ENCODE data around the gene SCN2B. TPM values are rescaled to one million over a fixed set of nuclear protein-coding genes. Genes with fewer than 3 reads are reported as not detected.
A peak's percentile ranks its signal among the peaks of the same experiment; 100 is the strongest.

The SCN2B gene
- total and polyA plus RNA-seq, 5 experiments from 2014 or later: not detected

DNA sequence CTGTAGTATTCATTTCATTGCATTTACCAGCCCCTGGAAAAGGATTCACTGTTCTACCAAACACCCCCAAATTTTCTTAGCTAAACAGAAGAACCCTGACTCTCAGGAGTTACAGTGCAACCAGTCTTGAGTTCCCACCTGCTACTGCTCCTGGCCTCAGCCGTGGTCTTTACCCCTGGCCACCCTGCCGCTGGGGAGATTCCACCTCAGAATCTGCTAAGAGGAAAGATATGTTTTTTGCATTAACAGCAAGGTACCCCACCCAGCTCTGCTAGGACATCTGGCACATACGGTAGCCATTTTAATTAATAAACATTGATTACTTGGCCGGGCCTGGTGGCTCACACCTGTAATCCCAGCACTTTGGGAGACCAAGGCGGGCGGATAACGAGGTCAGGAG is 39.3 kb upstream of the SCN2B start:
- ATAC-seq: no peak
- H3K4me3 Mint-ChIP-seq: peak overlapping the region in 9 of 10 donors; percentile 50 to 90 (median 84)
- H3K9me3 Mint-ChIP-seq: no peaks in the 10 kb centered on the region
- H3K27ac Mint-ChIP-seq: peak overlapping the region in 9 of 10 donors; percentile 87 to 96 (median 94)
- H3K36me3 Mint-ChIP-seq: peaks cover 5 to 47% (median 16%) of the 10 kb centered on the region in 3 donors
- no peaks in the 10 kb centered on the region for H3K27me3 Mint-ChIP-seq
- H3K4me1 Mint-ChIP-seq: peaks cover 69 to 98% (median 94%) of the 10 kb centered on the region in 4 donors
- POLR2A ChIA-PET: interaction anchor here (1.0 to 6.4 kb wide), 8 partner anchors 10 to 143 kb away, joined by 3 to 60 read pairs (median 7); partner anchors contain the start of genes JAML, MPZL3 and UBE4A
- no peak for DNase-seq

- Mint-ChIP-seq H3K36me3 (peaks cover 5 to 51% (median 21%) of the 10 kb centered on the region in 3 donors), H3K9me3 (no peaks in the 10 kb centered on the region), H3K4me1 (peaks cover 67 to 98% (median 91%) of the 10 kb centered on the region in 4 donors), H3K27me3 (no peaks in the 10 kb centered on the region), H3K4me3 (peak overlapping the region in 9 of 10 donors; percentile 50 to 90 (median 84)), H3K27ac (peak overlapping the region in 9 of 10 donors; percentile 87 to 96 (median 94))
- peak in 3 of 10 donors; percentile 22 to 41 (median 31) for DNase-seq
- ATAC-seq: peak; percentile 50 to 62
- POLR2A ChIA-PET: interaction anchor here (1.0 to 6.4 kb wide), 6 partner anchors 10 to 136 kb away, joined by 3 to 60 read pairs (median 10); partner anchors contain the start of gene JAML
These were observed 38.8 kb upstream of the SCN2B start for GRCh38 chr11:118215262-118215661.

- ATAC-seq: no peak
These were observed 37.9 kb upstream of the SCN2B start for GRCh38 chr11:118214210-118214914.

GRCh38 chr11:118213781-118214180 is 37.3 kb upstream of the SCN2B start:
- DNase-seq (no peak), ATAC-seq (no peak)
- peak overlapping the region in 8 of 10 donors; percentile 56 to 90 (median 85) for H3K4me3 Mint-ChIP-seq
- peak overlapping the region in 9 of 10 donors; percentile 56 to 96 (median 94) for H3K27ac Mint-ChIP-seq
- no peaks in the 10 kb centered on the region for H3K27me3 Mint-ChIP-seq
- POLR2A ChIA-PET: interaction anchor here (0.6 to 6.4 kb wide), 5 partner anchors 8 to 129 kb away, joined by 3 to 60 read pairs (median 4); partner anchors contain the start of genes CD3D and JAML
- peaks cover 55 to 87% (median 81%) of the 10 kb centered on the region in 4 donors for H3K4me1 Mint-ChIP-seq
- no peaks in the 10 kb centered on the region for H3K9me3 Mint-ChIP-seq
- H3K36me3 Mint-ChIP-seq: peaks cover 5 to 54% (median 25%) of the 10 kb centered on the region in 3 donors

More at GRCh38 chr11:118214210-118214914, 37.9 kb upstream of the SCN2B start:
- no peak for DNase-seq
- POLR2A ChIA-PET: interaction anchor here (0.6 to 6.4 kb wide), 10 partner anchors 9 to 142 kb away, joined by 3 to 60 read pairs (median 4); partner anchors contain the start of gene JAML
- Mint-ChIP-seq H3K4me1 (peaks cover 60 to 90% (median 84%) of the 10 kb centered on the region in 4 donors), H3K27me3 (no peaks in the 10 kb centered on the region), H3K27ac (peak overlapping the region in 9 of 10 donors; percentile 87 to 96 (median 94)), H3K36me3 (peaks cover 5 to 51% (median 21%) of the 10 kb centered on the region in 3 donors), H3K9me3 (no peaks in the 10 kb centered on the region), H3K4me3 (peak overlapping the region in 9 of 10 donors; percentile 50 to 90 (median 84))

GRCh38 chr11:118213201-118213600 is 36.8 kb upstream of the SCN2B start:
- ATAC-seq (no peak), DNase-seq (no peak)
- H3K4me1 Mint-ChIP-seq: peaks cover 52 to 86% (median 76%) of the 10 kb centered on the region in 4 donors
- no peaks in the 10 kb centered on the region for H3K9me3 Mint-ChIP-seq
- H3K36me3 Mint-ChIP-seq: peaks cover 5 to 58% (median 28%) of the 10 kb centered on the region in 3 donors
- no peaks in the 10 kb centered on the region for H3K27me3 Mint-ChIP-seq
- POLR2A ChIA-PET: interaction anchor here (0.5 to 6.4 kb wide), 6 partner anchors 8 to 139 kb away, joined by 3 to 60 read pairs (median 4); partner anchors contain the start of genes CD3D and JAML
- peak overlapping the region in 8 of 10 donors; percentile 26 to 90 (median 85) for H3K4me3 Mint-ChIP-seq
- H3K27ac Mint-ChIP-seq: peak overlapping the region in 9 of 10 donors; percentile 37 to 96 (median 94)

DNA sequence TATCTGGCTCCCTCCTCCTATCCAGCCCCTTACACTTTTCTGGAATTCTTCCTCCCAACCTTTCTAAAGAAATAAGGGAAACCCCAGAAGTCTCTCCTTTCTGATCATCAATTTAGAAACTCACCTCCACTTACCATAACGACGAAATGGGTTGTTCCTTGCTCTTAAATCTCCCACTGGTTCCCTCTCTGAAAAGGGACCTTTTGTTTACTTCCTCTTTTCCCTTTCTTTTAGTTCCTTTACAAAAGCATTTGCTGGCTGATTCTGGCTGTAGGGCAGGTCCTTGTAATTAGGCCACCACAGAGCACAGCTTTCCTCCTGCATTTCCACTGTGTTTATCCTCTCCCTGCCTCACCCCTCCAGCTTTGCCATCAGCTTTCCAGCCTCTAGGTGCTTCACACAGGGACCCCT is 36.3 kb upstream of the SCN2B start:
- H3K4me1 Mint-ChIP-seq: peaks cover 52 to 86% (median 76%) of the 10 kb centered on the region in 4 donors
- DNase-seq: no peak
- H3K36me3 Mint-ChIP-seq: peaks cover 5 to 62% (median 30%) of the 10 kb centered on the region in 3 donors
- peak overlapping the region in 6 of 10 donors; percentile 40 to 90 (median 85) for H3K4me3 Mint-ChIP-seq
- H3K27ac Mint-ChIP-seq: peak overlapping the region in 9 of 10 donors; percentile 56 to 96 (median 91)
- ATAC-seq: no peak
- H3K27me3 Mint-ChIP-seq: no peaks in the 10 kb centered on the region
- H3K9me3 Mint-ChIP-seq: no peaks in the 10 kb centered on the region
- POLR2A ChIA-PET: interaction anchor here (0.5 to 6.4 kb wide), 4 partner anchors 10 to 139 kb away, joined by 3 to 60 read pairs (median 4); partner anchors contain the start of genes CD3D and JAML

DNA sequence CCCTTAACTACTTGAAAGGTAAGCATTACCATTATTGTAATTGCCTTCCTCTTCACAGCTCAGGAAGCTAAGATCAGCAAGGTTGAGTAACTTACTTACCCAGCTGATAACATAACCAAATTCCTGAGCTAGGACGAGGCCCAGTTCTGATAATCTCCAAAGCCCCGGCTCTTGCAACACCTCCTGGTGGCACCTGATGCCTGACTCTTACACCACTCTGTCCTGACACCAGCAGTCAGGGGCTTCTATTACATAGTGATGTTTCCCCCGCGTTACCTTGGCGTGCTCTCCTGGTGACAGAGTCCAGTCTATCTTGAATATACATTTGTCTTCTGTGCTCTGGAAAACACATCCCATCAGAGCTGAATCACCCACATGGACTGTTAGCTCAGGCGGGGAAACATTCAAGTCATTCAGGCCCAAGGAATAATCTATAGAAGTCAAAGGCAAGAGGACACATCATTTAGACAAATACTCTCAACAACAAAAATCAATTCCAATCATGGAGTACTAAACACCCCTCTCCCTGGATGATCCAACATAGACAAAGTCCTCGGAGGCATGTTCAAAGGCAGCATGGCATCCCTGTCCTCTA is 35.8 kb upstream of the SCN2B start:
- POLR2A ChIA-PET: interaction anchor here (0.9 to 6.4 kb wide), 4 partner anchors 8 to 41 kb away, joined by 3 to 60 read pairs (median 4); partner anchors contain the start of gene JAML
- Mint-ChIP-seq H3K36me3 (peaks cover 5 to 65% (median 34%) of the 10 kb centered on the region in 3 donors), H3K9me3 (no peaks in the 10 kb centered on the region), H3K27ac (peak overlapping the region in 9 of 10 donors; percentile 53 to 96 (median 87)), H3K27me3 (no peaks in the 10 kb centered on the region), H3K4me3 (peak overlapping the region in 7 of 10 donors; percentile 27 to 86 (median 69)), H3K4me1 (peaks cover 47 to 84% (median 74%) of the 10 kb centered on the region in 4 donors)
- ATAC-seq: no peak
- DNase-seq: no peak

GRCh38 chr11:118211006-118211405 is 34.6 kb upstream of the SCN2B start:
- no peaks in the 10 kb centered on the region for H3K27me3 Mint-ChIP-seq
- POLR2A ChIA-PET: interaction anchor here (6.4 kb wide), 1 partner anchor 14 kb away, joined by 60 read pairs; the partner anchor contains the start of gene JAML
- no peak for ATAC-seq

DNA sequence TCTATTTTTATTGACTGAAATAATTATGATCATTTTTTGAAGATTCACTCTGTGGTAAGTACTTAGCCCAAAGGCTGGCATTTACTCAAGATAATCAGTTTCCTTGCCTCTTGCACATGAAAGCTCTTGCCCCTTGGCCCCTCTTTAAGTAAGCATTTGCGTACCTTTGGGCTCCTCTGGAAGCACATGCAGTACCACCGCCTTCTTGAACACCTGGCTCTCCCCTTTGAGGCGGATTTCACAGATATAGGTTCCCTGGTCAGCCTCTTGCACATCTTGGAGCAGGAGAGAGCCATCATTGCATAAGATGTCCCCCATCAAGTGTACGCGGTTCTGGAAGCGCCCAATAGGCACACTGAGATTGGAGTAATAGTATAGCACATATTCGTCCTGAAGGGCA is 33.9 kb upstream of the SCN2B start:
- ATAC-seq: no peak
- Mint-ChIP-seq H3K9me3 (peaks cover 0 to 3% (median 0%) of the 10 kb centered on the region in 9 donors), H3K27ac (peak overlapping the region in 4 of 10 donors; percentile 26 to 63 (median 44)), H3K27me3 (no peaks in the 10 kb centered on the region), H3K4me3 (no peak overlapping the region), H3K4me1 (peaks cover 52 to 79% (median 68%) of the 10 kb centered on the region in 4 donors), H3K36me3 (peaks cover 14 to 72% (median 43%) of the 10 kb centered on the region in 3 donors)
- POLR2A ChIA-PET: interaction anchor here (1.1 kb wide), 1 partner anchor 94 kb away, joined by 5 read pairs; the partner anchor contains the start of gene CD3E
- DNase-seq: no peak

More at GRCh38 chr11:118211006-118211405, 34.6 kb upstream of the SCN2B start:
- Mint-ChIP-seq H3K36me3 (peaks cover 9 to 72% (median 38%) of the 10 kb centered on the region in 3 donors), H3K4me1 (peaks cover 49 to 79% (median 71%) of the 10 kb centered on the region in 4 donors), H3K4me3 (no peak overlapping the region), H3K27ac (peak overlapping the region in 8 of 10 donors; percentile 15 to 87 (median 47)), H3K9me3 (peaks cover 0 to 3% (median 0%) of the 10 kb centered on the region in 9 donors)
- DNase-seq: no peak

GRCh38 chr11:118209033-118209432 is 32.6 kb upstream of the SCN2B start:
- no peak for ATAC-seq
- Mint-ChIP-seq H3K27ac (peak overlapping the region in 8 of 10 donors; percentile 3 to 86 (median 73)), H3K9me3 (peaks cover 0 to 3% (median 0%) of the 10 kb centered on the region in 9 donors), H3K4me3 (no peak overlapping the region), H3K36me3 (peaks cover 16 to 69% (median 48%) of the 10 kb centered on the region in 3 donors), H3K4me1 (peaks cover 42 to 69% (median 56%) of the 10 kb centered on the region in 4 donors), H3K27me3 (no peaks in the 10 kb centered on the region)
- DNase-seq: no peak
- POLR2A ChIA-PET: interaction anchor here (0.7 to 1.3 kb wide), 5 partner anchors 10 to 96 kb away, joined by 3 to 6 read pairs (median 5); partner anchors contain the start of genes CD3E and JAML

GRCh38 chr11:118207079-118207478 is 30.6 kb upstream of the SCN2B start:
- ATAC-seq: no peak
- H3K4me1 Mint-ChIP-seq: peaks cover 25 to 49% (median 36%) of the 10 kb centered on the region in 4 donors
- no peaks in the 10 kb centered on the region for H3K27me3 Mint-ChIP-seq
- H3K9me3 Mint-ChIP-seq: peaks cover 0 to 3% (median 0%) of the 10 kb centered on the region in 9 donors
- peak overlapping the region in 7 of 10 donors; percentile 60 to 80 (median 68) for H3K4me3 Mint-ChIP-seq
- POLR2A ChIA-PET: interaction anchor here (1.4 to 3.5 kb wide), 4 partner anchors 8 to 44 kb away, joined by 4 to 19 read pairs (median 8); partner anchors contain the start of gene JAML
- peak overlapping the region in 7 of 10 donors; percentile 85 to 94 (median 91) for H3K27ac Mint-ChIP-seq
- no peak for DNase-seq
- H3K36me3 Mint-ChIP-seq: peaks cover 11 to 50% (median 37%) of the 10 kb centered on the region in 3 donors

Data from naive thymus-derived CD8-positive, alpha-beta T cell (primary cell).